ENCODE measurements around the gene C2orf68.
"Not testable (repeated sequence)": the region's sequence is repeated elsewhere in the genome, so short reads cannot be mapped to it uniquely, and the experiment has no call there.

Gene C2orf68

GRCh38 chr2:85579266-85579935 is 32.5 kb downstream of the C2orf68 start:
- DNase-seq (ENCODE audit: low spot score), result no peak

GRCh38 chr2:85578243-85579180 is 33.4 kb downstream of the C2orf68 start:
- peak; percentile 60 for DNase-seq (ENCODE audit: low spot score)

- no peak for DNase-seq (ENCODE audit: low spot score)
Observed at GRCh38 chr2:85577386-85578242, 34.3 kb downstream of the C2orf68 start, which contains the start of gene VAMP8. TSS of gene VAMP8 (plus strand) at chr2:85577586. CDS start at chr2:85577647, 61 bp downstream.

GRCh38 chr2:85577063-85577385 is 34.8 kb downstream of the C2orf68 start:
- no peak for DNase-seq (ENCODE audit: low spot score)

- no peak for DNase-seq (ENCODE audit: low spot score)
Observed at GRCh38 chr2:85575739-85576138, 36.1 kb downstream of the C2orf68 start.

- no peak for DNase-seq (ENCODE audit: low spot score)
Observed at GRCh38 chr2:85566265-85566664, 45.6 kb downstream of the C2orf68 start.

- DNase-seq (ENCODE audit: low spot score), result no peak
Observed at GRCh38 chr2:85564144-85564563, 47.7 kb downstream of the C2orf68 start.

- peak; percentile 96 for DNase-seq (ENCODE audit: low spot score)
Observed at GRCh38 chr2:85561280-85562212, 50.3 kb downstream of the C2orf68 start, which contains the start of gene GGCX. TSS of gene GGCX (minus strand) at chr2:85561493. CDS start at chr2:85561428, 65 bp downstream.

- DNase-seq (ENCODE audit: low spot score), result no peak
Observed at GRCh38 chr2:85560812-85561279, 51.0 kb downstream of the C2orf68 start.

- not testable (repeated sequence) for DNase-seq (ENCODE audit: low spot score)
Observed at GRCh38 chr2:85560403-85560726, 51.5 kb downstream of the C2orf68 start.

- DNase-seq (ENCODE audit: low spot score), result no peak
Observed at GRCh38 chr2:85558160-85558559, 53.7 kb downstream of the C2orf68 start.

GRCh38 chr2:85557130-85557529 is 54.7 kb downstream of the C2orf68 start:
- no peak for DNase-seq (ENCODE audit: low spot score)

Measured in ecto neural progenitor cell (in vitro differentiated cells).